ENCODE results near the gene LAPTM5. TPM values are rescaled to one million over a fixed set of nuclear protein-coding genes. Genes with fewer than 3 reads are reported as not detected.

LAPTM5 gene
- total RNA-seq, 1 experiment from 2014 or later: 0.15 TPM

DNA sequence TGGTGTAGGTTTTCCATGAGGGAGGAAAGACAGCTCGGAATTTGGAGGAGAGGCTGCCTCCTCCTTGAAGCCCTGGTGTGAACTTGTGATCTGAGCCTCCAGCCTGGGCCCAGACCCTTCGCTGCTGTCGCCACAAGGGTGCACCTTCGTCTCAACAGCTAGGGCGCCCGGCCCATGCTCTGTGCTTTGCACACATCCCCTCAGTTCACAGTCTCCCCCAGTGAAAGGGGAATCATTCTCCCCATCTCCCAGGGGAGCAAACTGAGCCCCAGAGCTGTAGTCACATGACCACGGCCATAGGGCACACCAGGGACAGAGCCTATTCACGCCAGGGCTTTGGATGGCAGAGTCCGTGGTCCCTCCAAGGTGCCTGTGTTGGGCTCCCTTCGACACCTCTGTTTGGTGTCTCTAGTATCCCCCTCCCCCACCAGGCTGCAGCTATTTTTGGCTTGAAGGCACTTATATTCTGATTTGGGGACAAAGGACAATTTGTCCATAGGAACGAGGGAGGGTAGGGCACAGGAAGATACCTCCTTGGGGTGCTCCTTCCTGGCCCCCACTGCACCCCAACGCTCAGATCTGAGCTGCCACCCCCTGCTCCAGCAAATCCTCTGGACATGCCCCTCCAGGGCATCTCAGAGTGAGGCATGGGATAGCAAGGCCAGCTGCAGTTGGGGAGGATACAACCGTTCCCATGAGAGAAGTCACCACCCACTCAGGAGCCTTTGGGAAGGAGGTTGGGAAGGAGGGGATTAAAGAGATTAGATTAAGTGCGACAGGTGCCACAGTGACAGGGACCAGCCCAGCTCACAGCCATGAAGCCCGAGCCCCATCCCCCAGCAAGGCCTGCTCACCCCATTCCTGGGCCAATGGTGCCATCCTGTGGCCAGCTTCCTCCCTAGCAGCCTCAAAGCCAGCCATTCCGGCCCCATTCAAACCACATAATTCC, 49.9 kb downstream of the LAPTM5 start:
- H2BK12ac ChIP-seq (ENCODE audit: insufficient read length, low read depth, low read length): no peak overlapping the region
- no peak overlapping the region for H4K8ac ChIP-seq (replicated peaks; ENCODE audit: insufficient read length, low read depth, low read length)
- no peaks in the 10 kb centered on the region for H3K79me1 ChIP-seq (ENCODE audit: insufficient read depth, low read depth, low read length, poor library complexity, severe bottlenecking)
- no peaks in the 10 kb centered on the region for H3K4me1 ChIP-seq (ENCODE audit: insufficient read depth, low read length)
- no peak overlapping the region for H2AFZ ChIP-seq (ENCODE audit: low read length)
- H3K79me2 ChIP-seq (ENCODE audit: insufficient read depth, low read length): no peaks in the 10 kb centered on the region
- Mint-ChIP-seq H3K4me3 (no peak overlapping the region), H3K36me3 (ENCODE audit: insufficient read depth in 1 of 3, low read depth in 3 of 3) (no peaks in the 10 kb centered on the region), H3K27ac (no peak overlapping the region), H3K27me3 (ENCODE audit: low read depth) (peaks cover 9% of the 10 kb centered on the region), H3K9me3 (no peaks in the 10 kb centered on the region), H3K4me1 (peaks cover 0 to 2% of the 10 kb centered on the region in 2 experiments; a peak in 1 of 4 replicates)
- H3K4me2 ChIP-seq (ENCODE audit: insufficient read depth, insufficient read length, low read length): no peak overlapping the region
- H3K14ac ChIP-seq (ENCODE audit: insufficient read depth, low read length): no peak overlapping the region
- no peaks in the 10 kb centered on the region for H3K9me3 ChIP-seq (ENCODE audit: control insufficient read depth, low read depth, low read length)
- no CpG with 5 or more reads among the region's 16 CpGs for WGBS (ENCODE audit: extremely low coverage, insufficient read length, low lambda C conversion rate)
- TF ChIP-seq, protein P1, sequence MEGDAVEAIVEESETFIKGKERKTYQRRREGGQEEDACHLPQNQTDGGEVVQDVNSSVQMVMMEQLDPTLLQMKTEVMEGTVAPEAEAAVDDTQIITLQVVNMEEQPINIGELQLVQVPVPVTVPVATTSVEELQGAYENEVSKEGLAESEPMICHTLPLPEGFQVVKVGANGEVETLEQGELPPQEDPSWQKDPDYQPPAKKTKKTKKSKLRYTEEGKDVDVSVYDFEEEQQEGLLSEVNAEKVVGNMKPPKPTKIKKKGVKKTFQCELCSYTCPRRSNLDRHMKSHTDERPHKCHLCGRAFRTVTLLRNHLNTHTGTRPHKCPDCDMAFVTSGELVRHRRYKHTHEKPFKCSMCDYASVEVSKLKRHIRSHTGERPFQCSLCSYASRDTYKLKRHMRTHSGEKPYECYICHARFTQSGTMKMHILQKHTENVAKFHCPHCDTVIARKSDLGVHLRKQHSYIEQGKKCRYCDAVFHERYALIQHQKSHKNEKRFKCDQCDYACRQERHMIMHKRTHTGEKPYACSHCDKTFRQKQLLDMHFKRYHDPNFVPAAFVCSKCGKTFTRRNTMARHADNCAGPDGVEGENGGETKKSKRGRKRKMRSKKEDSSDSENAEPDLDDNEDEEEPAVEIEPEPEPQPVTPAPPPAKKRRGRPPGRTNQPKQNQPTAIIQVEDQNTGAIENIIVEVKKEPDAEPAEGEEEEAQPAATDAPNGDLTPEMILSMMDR (conservative IDR thresholded peaks at IDR 0.05): peak; percentile 94
- H2BK120ac ChIP-seq (ENCODE audit: low read depth, low read length, poor library complexity, severe bottlenecking): no peak overlapping the region
- H3K27ac ChIP-seq (ENCODE audit: insufficient read length, low read depth, low read length): no peak overlapping the region
- H3K4ac ChIP-seq (ENCODE audit: low read depth, low read length): no peak overlapping the region
- no peak overlapping the region for H3K23ac ChIP-seq (ENCODE audit: insufficient read length, low read depth, low read length)
- no peak overlapping the region for H4K91ac ChIP-seq (ENCODE audit: insufficient read length, low read depth, low read length)
- DNase-seq: peak; percentile 81
- no peak overlapping the region for H3K56ac ChIP-seq (ENCODE audit: insufficient read length, low read depth, low read length)
- no peak overlapping the region for H3T11ph ChIP-seq (ENCODE audit: low read length)
- H3K9ac ChIP-seq (ENCODE audit: extremely low read depth, insufficient read length, low read length): no peak overlapping the region
- H2AK5ac ChIP-seq (ENCODE audit: insufficient read length, low read length): no peak overlapping the region
- H3K23me2 ChIP-seq (ENCODE audit: insufficient read length, low read depth, low read length, poor library complexity, severe bottlenecking): no peaks in the 10 kb centered on the region
- no peak overlapping the region for H2BK5ac ChIP-seq (ENCODE audit: insufficient read length, low read length)
- H3K18ac ChIP-seq (ENCODE audit: insufficient read length, low read depth, low read length): no peak overlapping the region
- no peaks in the 10 kb centered on the region for H4K20me1 ChIP-seq (ENCODE audit: control insufficient read depth, insufficient read depth, insufficient read length)
- no peak overlapping the region for H2BK15ac ChIP-seq (ENCODE audit: low read depth, low read length)
- no peak overlapping the region for H4K5ac ChIP-seq (ENCODE audit: insufficient read length, low read depth, low read length)
- no peaks in the 10 kb centered on the region for H3K27me3 ChIP-seq (ENCODE audit: insufficient read depth, low read length)
- H2BK20ac ChIP-seq (ENCODE audit: low read depth, low read length, poor library complexity, severe bottlenecking): no peak overlapping the region
